ENCODE results near the gene DARS2.

GRCh38 chr1:173784997-173785396 is 39.5 kb upstream of the DARS2 start:
- TF ChIP-seq CTCF (IDR thresholded peaks at IDR 0.05 in 4 of 5, conservative IDR thresholded peaks at IDR 0.05 in 1 of 5) (no peak), POLR2A (IDR thresholded peaks at IDR 0.05) (no peak)
